Left colon (tissue), 2 donors: ENCODE data around the gene COBLL1. TPM values are rescaled to one million over a fixed set of nuclear protein-coding genes. Genes with fewer than 3 reads are reported as not detected.
"Not testable (repeated sequence)": the region's sequence is repeated elsewhere in the genome, so short reads cannot be mapped to it uniquely, and the experiment has no call there.

Experiments
- ATAC-seq: fragments of 200-7000 bp; cut with Tn5 transposase; one replicate; pipeline ENCODE4 v1.9.1; 2020; ENCODE audit warnings: mild to moderate bottlenecking, moderate library complexity
- DNase-seq, 2 donors: peaks; one replicate each; pipeline ENCODE4 v3.0.0-alpha.2; 2020
- intact Hi-C, 2 donors: fragments of 100-400 bp; cut with DNase I in 1 of 2; cut with micrococcal nuclease in 1 of 2; formaldehyde crosslinking; loops; one replicate each; pipeline versions ENCODE4 v1.11.2 to v1.14.0; 2022; cut with DNase I, micrococcal nuclease
- total RNA-seq, 2 donors: library from RNA; stranded (reverse); fragmentation: NEBNext Ultra II Directional; extraction: Animal tissue kit (Norgen Biotek cat#: 25700); gene quantifications; one replicate each; pipeline ENCODE4 v1.2.1, GENCODE V29; 2021
- donor health status: DM: no; HTN: no; CAD: no.
- donor health status: DM: yes; HTN: yes; CAD: no.

Gene COBLL1
- total RNA-seq, 2 donors from 2014 or later, result 25.5 to 33.3 TPM

- ATAC-seq (peak; percentile 48), DNase-seq (no peak)
- intact Hi-C loops, result loop anchor here in 1 of 2 donors (10.0 kb wide), 1 partner anchor 105 kb away; the partner anchor contains the start of gene COBLL1
Measured at GRCh38 chr2:164739966-164740365, 101.7 kb downstream of the COBLL1 start.

- DNase-seq (peak; percentile 49 to 62), ATAC-seq (peak; percentile 87)
- intact Hi-C loops, result loop anchor here in 1 of 2 donors (2.0 kb wide), 1 partner anchor 179 kb away; no protein-coding TSS in a partner anchor
Measured at GRCh38 chr2:164737612-164738081, 104.0 kb downstream of the COBLL1 start.

- ATAC-seq, result peak; percentile 16
- intact Hi-C loops, result no loop called here
- no peak for DNase-seq
Measured at GRCh38 chr2:164735309-164735919, 106.2 kb downstream of the COBLL1 start.

- intact Hi-C loops, result no loop called here
- no peak for DNase-seq
- ATAC-seq, result no peak
Measured at GRCh38 chr2:164734196-164734595, 107.4 kb downstream of the COBLL1 start.

- intact Hi-C loops, result no loop called here
- DNase-seq (no peak), ATAC-seq (no peak)
Measured at GRCh38 chr2:164725542-164725941, 116.1 kb downstream of the COBLL1 start.

- no peak for ATAC-seq
- intact Hi-C loops, result no loop called here
- no peak for DNase-seq
Measured at GRCh38 chr2:164722616-164723338, 118.8 kb downstream of the COBLL1 start.

- intact Hi-C loops, result no loop called here
- no peak for ATAC-seq
- no peak for DNase-seq
Measured at GRCh38 chr2:164721430-164721829, 120.2 kb downstream of the COBLL1 start.

GRCh38 chr2:164719996-164720941, 121.4 kb downstream of the COBLL1 start:
- DNase-seq, result no peak
- intact Hi-C loops, result loop anchor here in 1 of 2 donors (10.0 kb wide), 1 partner anchor 165 kb away; no protein-coding TSS in a partner anchor
- ATAC-seq, result no peak

- DNase-seq (no peak), ATAC-seq (no peak)
- intact Hi-C loops, result loop anchor here in 1 of 2 donors (10.0 kb wide), 1 partner anchor 162 kb away; no protein-coding TSS in a partner anchor
Measured at GRCh38 chr2:164717000-164717803, 124.4 kb downstream of the COBLL1 start.

- intact Hi-C loops, result loop anchor here in 1 of 2 donors (10.0 kb wide), 1 partner anchor 160 kb away; no protein-coding TSS in a partner anchor
- ATAC-seq, result no peak
- no peak for DNase-seq
Measured at GRCh38 chr2:164714471-164714870, 127.2 kb downstream of the COBLL1 start.

- no peak for DNase-seq
- intact Hi-C loops, result loop anchor here in 1 of 2 donors (10.0 kb wide), 1 partner anchor 157 kb away; no protein-coding TSS in a partner anchor
- ATAC-seq, result peak; percentile 30
Measured at GRCh38 chr2:164711766-164712138, 129.9 kb downstream of the COBLL1 start.

GRCh38 chr2:164710837-164711765, 130.5 kb downstream of the COBLL1 start:
- intact Hi-C loops, result loop anchor here in 1 of 2 donors (10.0 kb wide), 1 partner anchor 156 kb away; no protein-coding TSS in a partner anchor
- peak; percentile 88 for ATAC-seq
- DNase-seq, result no peak

- intact Hi-C loops, result loop anchor here in 1 of 2 donors (10.0 kb wide), 1 partner anchor 156 kb away; no protein-coding TSS in a partner anchor
- not testable (repeated sequence) for ATAC-seq
Measured at GRCh38 chr2:164710252-164710836, 131.3 kb downstream of the COBLL1 start.

GRCh38 chr2:164706522-164706921, 135.1 kb downstream of the COBLL1 start:
- DNase-seq, result no peak
- ATAC-seq, result no peak
- intact Hi-C loops, result no loop called here

More at GRCh38 chr2:164710252-164710836, 131.3 kb downstream of the COBLL1 start:
- DNase-seq, result not testable (repeated sequence)

GRCh38 chr2:164705412-164706167, 136.0 kb downstream of the COBLL1 start:
- DNase-seq (no peak), ATAC-seq (no peak)
- intact Hi-C loops, result no loop called here
